Measurements from ENCODE around the gene THAP7. TPM values are rescaled to one million over a fixed set of nuclear protein-coding genes. Genes with fewer than 3 reads are reported as not detected.

THAP7 gene
- total RNA-seq, 1 experiment from 2014 or later = 24.6 TPM

- no peak for DNase-seq
- Histone ChIP-seq H2BK20ac (ENCODE audit: low read depth, low read length, poor library complexity, severe bottlenecking) (no peak overlapping the region), H4K5ac (ENCODE audit: insufficient read length, low read depth, low read length) (no peak overlapping the region), H3K9me3 (ENCODE audit: control insufficient read depth, low read depth, low read length) (no peaks in the 10 kb centered on the region), H3T11ph (ENCODE audit: low read length) (no peak overlapping the region), H4K8ac (replicated peaks; ENCODE audit: insufficient read length, low read depth, low read length) (no peak overlapping the region), H3K4me2 (ENCODE audit: insufficient read depth, insufficient read length, low read length) (no peak overlapping the region), H3K18ac (ENCODE audit: insufficient read length, low read depth, low read length) (no peak overlapping the region), H3K14ac (ENCODE audit: insufficient read depth, low read length) (no peak overlapping the region), H3K79me1 (ENCODE audit: insufficient read depth, low read depth, low read length, poor library complexity, severe bottlenecking) (no peaks in the 10 kb centered on the region), H2BK15ac (ENCODE audit: low read depth, low read length) (no peak overlapping the region), H3K27me3 (ENCODE audit: insufficient read depth, low read length) (no peaks in the 10 kb centered on the region), H2AK5ac (ENCODE audit: insufficient read length, low read length) (no peak overlapping the region), H3K79me2 (ENCODE audit: insufficient read depth, low read length) (no peaks in the 10 kb centered on the region), H4K20me1 (ENCODE audit: control insufficient read depth, insufficient read depth, insufficient read length) (no peaks in the 10 kb centered on the region), H3K56ac (ENCODE audit: insufficient read length, low read depth, low read length) (no peak overlapping the region), H2BK120ac (ENCODE audit: low read depth, low read length, poor library complexity, severe bottlenecking) (no peak overlapping the region), H4K91ac (ENCODE audit: insufficient read length, low read depth, low read length) (no peak overlapping the region), H3K23me2 (ENCODE audit: insufficient read length, low read depth, low read length, poor library complexity, severe bottlenecking) (no peaks in the 10 kb centered on the region), H2AFZ (ENCODE audit: low read length) (no peak overlapping the region), H3K27ac (ENCODE audit: insufficient read length, low read depth, low read length) (no peak overlapping the region), H3K9ac (ENCODE audit: extremely low read depth, insufficient read length, low read length) (no peak overlapping the region), H2BK5ac (ENCODE audit: insufficient read length, low read length) (no peak overlapping the region), H3K4me1 (ENCODE audit: insufficient read depth, low read length) (no peaks in the 10 kb centered on the region; the same call in 1 of the 2 replicates), H2BK12ac (ENCODE audit: insufficient read length, low read depth, low read length) (no peak overlapping the region), H3K23ac (ENCODE audit: insufficient read length, low read depth, low read length) (no peak overlapping the region), H3K4ac (ENCODE audit: low read depth, low read length) (no peak overlapping the region)
- WGBS (ENCODE audit: extremely low coverage, insufficient read length, low lambda C conversion rate) = no CpG with 5 or more reads among the region's 10 CpGs
- Mint-ChIP-seq H3K36me3 (ENCODE audit: insufficient read depth in 1 of 3, low read depth in 3 of 3) (peaks cover 2 to 20% (median 8%) of the 10 kb centered on the region in 3 experiments; a peak in 5 of 7 replicates), H3K27me3 (ENCODE audit: low read depth) (no peaks in the 10 kb centered on the region), H3K27ac (no peak overlapping the region), H3K4me3 (no peak overlapping the region), H3K9me3 (no peaks in the 10 kb centered on the region), H3K4me1 (peaks cover 2 to 5% of the 10 kb centered on the region in 2 experiments; a peak in 3 of 4 replicates)
- no peak for TF ChIP-seq CTCF (conservative IDR thresholded peaks at IDR 0.05)
Measured at GRCh38 chr22:20996031-20996410, 5.9 kb downstream of the THAP7 start.

Measured in H9 (cell line).